HG03439 (cell line): ENCODE measurements around the gene KRTAP5-4.
A peak's percentile ranks its signal among the peaks of the same experiment; 100 is the strongest.

Source experiments
- ATAC-seq: cut with Tn5 transposase; IDR thresholded peaks from one replicate; pipeline ENCODE4 v1.9.1; 2021; ENCODE audit warnings: mild to moderate bottlenecking, moderate library complexity; ENCODE audit not compliant: unreplicated experiment

The KRTAP5-4 gene

DNA sequence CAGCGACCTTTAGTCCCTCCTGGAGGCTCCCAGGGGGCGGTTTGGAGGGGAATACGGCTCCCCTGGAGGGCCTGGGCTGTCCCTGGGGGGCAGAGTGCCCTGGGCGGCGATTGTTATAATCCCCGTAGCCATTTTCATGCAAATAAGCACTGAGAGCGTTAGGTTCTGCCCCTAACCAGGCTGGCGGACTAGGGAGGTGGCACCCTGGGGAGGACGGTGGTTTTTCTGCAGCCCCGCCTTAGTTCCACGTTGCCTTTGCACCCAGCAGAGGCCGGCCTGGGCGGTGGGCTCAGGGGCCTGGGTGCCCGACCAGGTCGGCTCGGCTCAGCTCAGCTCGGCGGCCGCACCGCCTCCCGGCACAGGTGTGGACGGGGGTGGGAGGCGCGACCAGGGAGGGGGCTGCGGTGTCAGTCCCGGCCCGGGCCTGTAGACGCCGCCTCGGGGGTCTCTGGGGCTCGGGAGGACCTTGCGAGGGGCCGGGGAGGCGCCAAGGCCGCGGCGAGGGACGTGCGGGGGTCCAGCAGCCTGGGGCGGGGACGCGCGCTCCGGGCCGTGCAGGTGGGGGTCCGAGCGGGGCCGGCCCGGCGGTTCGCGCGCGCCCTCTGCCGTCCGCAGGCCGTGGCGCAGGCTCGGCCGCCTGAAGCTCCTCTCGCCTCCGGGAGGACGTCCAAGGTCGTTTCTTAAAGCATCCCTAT, 47.6 kb downstream of the KRTAP5-4 start:
- peak; percentile 37 for ATAC-seq

DNA sequence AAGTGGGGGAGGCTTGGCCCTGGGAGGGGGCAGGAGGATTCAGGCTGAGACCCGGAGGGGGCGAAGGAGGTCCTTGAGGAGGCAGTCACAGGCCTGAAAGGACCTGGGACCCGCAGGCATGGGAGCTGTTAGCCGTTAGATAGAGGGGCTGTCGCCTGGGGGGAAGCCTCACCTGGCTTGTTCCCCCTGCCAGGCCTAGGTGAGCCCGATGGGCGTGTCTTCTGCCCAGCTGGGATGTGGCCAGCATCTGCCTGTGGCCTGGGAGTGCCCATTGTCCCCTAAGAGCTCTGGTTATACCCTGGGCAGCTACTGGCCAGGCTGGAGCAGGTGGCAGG, 48.1 kb downstream of the KRTAP5-4 start:
- ATAC-seq = no peak

DNA sequence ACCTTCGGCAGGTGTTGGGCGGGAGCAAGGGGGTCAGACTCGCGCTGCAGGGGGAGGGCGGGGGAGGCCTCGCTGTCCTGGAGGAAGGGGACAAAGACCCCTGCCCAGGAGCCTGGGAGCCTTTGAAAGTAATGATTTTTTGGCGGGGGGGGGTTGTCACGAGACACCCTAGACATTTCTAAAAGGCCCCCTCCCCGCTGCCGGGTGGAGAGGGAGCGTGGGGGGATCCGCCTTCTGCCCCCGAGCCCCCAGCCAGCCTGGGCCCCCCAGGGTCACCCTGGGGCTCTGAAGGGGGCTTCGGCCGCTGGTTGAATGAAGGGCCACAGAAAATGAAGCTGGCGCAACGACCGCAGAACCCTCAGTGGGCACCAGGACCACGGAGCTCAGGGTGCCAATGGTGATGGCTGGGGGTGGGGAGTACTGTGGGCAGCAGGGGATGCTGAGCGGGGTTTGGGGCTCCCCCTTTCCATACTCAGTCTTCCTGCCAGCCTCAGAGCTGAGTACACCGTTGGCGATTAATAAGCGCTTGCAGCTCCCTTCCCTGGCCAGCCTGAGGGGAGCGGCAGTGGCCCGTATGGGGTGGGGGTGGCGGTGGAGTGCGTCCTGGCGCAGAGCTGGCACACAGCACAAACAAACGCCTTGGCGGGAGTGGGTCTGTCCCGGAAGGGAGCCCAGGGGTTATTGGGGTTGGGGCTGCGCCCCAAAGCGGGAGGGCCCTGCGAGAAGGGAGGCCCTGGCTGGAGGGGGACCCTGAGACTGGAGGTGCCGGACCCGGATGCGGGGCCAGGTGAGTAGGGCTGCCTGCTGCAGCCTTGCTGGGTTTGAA, 48.6 kb downstream of the KRTAP5-4 start:
- ATAC-seq = no peak

DNA sequence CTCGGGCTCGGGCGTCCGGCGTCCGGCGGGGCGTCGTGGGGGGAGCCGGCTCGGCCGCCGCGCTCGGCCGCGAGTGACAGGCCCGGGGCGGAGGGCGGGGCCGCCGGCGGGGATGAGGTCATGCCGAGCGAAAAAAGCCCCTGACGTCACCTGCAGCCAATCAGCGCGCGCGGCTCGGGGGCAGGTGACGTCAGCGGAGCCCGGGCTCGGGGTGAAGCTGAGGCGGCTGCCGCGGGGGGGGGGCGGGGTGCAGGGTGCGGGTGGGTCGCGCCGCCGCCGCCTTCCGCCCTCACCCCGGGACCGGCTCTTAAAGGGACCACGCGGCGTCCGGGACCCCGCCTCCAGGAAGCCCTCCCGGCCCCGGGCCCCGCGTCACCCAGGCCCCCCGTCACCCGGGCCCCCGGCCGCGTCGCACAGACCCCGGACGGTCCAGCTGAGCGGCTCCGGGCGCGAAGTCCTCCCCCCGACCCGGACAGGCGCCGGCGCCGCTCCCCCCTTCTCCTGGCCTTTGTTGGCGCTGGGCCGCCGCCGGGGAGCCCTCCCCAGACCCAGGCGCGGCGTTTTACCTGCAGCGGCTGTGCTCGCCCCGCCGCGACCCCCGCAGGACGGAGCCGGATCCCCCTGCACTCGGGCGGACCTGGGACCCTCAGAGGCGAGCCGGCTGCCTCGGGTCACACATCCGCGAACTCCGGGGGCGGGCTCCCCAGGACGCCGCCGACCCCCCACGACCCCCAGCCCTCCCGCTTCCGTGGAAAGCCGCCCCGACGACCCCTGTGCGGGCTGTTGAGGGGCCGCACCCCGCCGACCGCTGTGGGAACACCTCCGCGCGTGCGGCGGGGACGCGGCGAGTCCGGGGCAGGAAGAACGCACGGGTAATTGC, 49.5 kb downstream of the KRTAP5-4 start, which contains the start of gene DUSP8:
Gene DUSP8, minus strand, starts transcription at position 75 of the 880 bp plus-strand sequence. CDS start 6,445 bp downstream, outside the sequence.
- no peak for ATAC-seq

DNA sequence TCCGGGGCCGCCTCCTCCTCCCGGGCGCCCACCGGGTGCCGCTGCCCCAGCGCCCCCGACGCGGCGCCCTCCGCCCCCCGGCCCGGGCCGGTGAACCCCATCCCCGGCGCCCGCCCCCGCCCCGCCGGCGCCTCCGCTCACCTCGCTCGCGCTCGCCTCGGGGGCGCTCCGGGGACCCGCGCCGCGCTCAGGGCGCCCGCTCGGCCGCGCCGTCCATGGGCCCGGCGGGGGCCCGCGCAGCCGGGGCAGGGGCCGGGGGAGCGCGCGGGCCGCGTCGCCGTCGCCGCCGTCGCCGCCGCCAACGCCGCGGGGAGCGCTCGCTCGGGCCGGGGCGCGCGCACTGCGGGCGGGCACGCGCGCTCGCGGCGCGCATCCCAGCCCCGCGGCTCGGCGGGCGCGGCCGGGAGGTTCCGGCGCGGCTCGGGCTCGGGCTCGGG, 50.2 kb downstream of the KRTAP5-4 start:
- ATAC-seq = no peak
